NCI-H226 (cell line): ENCODE results near the gene EPB41L3.
"Not testable (repeated sequence)": the region's sequence is repeated elsewhere in the genome, so short reads cannot be mapped to it uniquely, and the experiment has no call there.

Source experiments
- DNase-seq: peaks from one replicate; pipeline ENCODE4 v3.0.0-alpha.2; 2015

The EPB41L3 gene

DNA sequence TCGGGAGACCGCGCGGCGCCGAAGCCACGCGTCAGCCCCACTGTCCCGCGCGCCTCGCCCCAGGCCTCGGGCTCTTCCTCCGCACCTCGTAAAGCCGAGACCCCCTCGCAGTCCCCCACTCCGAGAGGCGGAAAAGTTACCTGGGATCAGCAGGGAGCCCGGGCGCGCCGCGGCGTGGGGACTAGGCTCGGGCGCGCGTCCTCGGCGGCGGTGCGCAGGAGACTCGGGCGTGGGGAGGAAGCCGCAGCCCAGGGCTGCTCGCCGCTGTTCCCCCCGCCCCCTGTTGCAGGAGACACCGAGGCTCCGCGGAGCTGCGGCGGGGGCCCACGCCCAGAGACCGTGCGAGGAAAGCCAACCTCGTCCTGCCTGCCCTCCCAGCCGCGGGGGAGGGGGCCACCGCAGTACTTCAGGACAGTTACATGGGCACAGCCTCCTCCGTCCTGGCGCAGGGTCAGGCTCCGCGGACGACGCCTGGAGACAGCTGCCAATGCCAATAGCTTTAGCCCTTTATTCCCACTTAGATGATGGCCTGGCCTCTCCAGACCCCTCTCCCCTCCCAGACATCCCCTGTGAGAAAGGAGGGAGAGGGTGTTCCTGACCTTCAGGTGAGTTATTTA lies at the start of gene EPB41L3:
EPB41L3 (minus strand) TSS at position 225 of the 617 bp plus-strand sequence. CDS start 54,814 bp downstream, outside the sequence.
- DNase-seq, result no peak

DNA sequence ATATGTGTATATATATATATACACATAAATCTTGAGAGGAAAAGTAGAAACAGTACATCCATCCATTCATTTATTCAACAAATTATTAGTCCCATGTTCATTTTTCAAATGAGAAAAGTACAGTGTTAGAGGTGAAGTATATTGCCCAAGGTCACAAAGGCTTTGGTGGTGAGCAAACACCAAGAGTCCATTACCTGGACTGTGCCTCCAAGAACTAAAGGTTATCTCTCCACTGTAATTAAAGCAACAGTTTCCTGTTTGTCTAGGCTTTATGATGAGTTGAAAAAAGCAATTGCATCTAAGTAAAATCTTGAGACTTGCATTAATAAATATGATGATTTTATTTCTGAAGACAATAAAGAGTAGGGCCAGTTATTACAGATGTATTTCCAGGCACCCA lies 44.7 kb upstream of the EPB41L3 start:
- DNase-seq, result no peak

DNA sequence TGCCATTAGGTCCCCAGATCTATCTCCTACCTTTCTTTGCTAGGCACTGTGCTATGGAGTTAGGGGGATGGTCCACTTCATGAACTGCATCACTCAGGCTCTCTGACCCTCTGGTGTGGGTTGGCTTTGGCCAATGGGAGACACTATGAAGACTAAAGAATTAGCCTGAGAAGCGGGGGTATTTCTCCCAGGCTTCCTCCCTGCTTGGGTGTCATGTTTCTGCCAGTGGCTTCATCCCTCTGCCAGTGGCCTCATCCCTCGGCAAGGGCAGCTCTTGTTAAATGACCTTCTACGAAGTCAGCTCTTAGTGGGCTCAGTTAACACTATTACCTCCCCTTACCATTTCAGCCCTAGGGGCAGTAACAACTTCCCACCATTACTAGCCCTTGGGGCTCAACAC lies 41.9 kb upstream of the EPB41L3 start:
- DNase-seq, result no peak

DNA sequence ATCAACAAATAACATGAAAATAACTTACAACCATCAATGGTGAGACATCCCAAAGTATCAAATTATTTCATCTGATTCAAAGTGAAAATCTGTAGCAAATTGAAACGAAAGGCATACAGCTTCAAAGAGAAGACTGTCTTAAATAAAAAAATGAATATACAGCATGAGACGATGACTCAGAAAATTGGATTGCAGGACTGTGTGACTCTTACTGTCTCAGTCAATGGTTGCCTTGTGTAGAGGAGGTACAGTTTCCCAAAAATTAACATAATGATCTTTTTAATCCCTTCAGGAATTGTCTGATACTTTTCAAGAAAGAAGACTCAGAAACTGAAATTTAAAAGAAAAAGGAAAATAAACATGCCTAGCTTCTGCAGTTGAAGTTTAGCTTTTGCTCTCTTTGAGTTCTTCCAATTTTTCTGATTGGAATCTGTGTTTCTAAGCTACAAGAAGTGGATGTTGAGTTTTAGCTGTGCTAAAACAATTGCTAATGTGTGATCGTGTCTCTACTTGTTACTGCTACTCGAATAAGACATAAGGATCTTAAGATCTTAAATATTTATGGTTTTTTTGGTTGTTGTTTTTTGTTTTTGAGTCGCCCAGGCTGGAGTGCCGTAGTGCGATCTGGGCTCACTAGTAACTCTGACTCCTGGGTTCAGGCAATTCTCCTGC lies 41.1 kb upstream of the EPB41L3 start:
- no peak for DNase-seq

DNA sequence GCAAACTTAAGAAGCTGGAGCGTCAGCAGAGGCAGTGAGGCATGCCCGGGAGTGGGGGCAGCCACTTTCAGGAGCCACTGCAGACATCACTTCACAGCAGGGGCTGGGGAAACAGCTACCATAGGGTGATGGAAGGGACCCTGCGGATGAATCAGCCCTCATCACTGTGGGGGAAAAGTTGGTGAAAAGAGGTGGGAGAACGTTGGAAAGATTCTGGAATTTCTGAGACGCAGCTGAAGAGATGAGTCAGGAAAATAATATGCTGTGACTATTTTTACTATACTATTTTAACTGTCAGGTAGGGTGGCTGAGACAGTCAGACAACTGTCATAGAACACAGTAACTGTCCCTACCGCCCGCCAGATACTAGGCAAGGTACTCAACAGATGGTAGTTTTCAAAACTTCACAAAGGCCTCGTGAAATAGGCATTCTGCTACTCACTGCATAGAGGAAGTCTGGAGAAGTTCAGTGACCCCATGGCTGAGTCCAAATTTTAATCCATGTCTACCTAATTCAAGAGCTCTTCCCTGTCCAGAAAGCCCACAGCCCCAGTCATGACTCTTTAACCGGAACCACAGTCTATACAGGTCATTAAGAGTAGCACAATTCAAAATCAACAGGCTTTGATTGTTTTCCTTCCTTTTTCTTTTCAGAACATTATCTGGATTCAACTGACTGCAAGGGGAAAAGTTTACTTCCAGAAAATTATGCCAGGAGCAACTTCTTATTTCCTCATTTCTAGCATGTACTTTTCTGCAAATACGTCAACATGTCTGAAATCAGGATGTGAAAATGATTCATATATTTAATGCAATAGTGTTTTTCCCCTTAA lies 39.3 kb upstream of the EPB41L3 start:
- no peak for DNase-seq

DNA sequence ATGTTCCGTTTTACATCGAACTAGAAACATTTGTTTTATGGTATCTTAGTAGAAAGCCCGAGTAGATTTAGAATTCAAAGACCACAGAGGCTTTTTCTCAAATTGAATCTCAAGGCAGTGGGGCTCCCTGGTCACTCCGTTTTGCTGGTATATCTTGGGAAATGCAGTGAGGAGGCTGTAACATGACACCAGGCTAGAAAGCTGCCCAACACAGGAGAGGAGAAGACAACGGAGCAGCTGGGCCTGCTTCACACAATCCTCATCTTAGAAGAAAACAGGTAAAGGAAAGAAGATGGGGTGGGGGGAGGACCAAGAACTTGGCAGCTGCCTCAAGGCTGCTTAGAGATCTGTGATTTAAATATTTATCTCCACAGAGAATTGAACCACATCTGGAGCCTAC lies 38.3 kb upstream of the EPB41L3 start:
- DNase-seq, result no peak

DNA sequence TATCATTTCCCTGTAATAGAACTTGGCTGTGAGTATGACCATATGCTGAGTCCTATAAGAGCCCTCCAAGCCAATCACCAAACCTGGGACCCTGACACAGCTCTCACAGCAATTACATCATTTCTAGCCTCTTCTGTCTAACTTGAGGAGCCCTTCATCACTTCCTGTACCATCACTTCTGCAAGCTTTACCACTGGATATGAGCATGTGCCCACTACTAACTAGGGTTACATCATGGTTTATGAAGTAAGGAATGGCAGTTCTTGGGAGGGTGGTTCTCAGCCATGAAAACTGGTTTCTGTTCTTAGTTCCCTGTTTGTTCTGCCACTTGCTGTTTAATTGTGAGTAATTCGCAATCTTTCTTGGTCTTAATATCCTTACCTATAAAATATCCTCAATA lies 31.0 kb upstream of the EPB41L3 start:
- DNase-seq, result no peak

DNA sequence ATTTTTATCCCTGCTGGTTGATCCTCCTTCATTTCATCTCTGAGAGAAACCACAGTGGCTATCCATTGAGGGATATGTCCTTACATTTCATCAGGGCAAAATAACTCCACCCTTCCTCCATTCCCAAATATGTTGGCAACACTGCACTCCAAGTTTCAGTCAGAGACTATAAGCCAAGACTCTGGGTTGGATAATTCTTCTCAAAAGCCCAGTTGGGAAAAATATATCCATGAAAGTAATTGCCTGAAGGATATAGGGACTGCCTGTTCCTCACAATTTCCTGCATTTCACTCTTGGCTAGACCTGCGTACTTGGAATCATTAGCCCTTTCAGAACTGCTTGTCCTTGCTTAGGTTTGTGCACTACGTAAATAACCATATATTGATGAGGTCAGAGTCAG lies 27.9 kb upstream of the EPB41L3 start:
- DNase-seq, result no peak

DNA sequence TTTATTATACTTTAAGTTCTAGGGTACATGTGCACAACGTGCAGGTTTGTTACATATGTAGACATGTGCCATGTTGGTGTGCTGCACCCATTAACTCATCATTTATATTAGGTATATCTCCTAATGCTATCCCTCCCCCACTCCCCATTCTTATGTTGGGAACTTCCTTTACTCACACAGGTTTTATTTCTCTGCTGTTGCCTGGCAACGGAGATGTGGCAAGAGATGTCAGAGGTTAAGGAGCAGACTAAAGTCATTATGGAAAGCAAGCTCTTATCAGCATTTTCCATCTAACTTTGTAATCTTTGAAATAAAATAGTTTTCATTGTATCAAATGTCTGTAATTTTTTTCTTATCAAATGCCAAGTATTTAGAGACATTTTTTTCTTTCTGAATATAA lies 26.8 kb upstream of the EPB41L3 start:
- DNase-seq, result not testable (repeated sequence)

DNA sequence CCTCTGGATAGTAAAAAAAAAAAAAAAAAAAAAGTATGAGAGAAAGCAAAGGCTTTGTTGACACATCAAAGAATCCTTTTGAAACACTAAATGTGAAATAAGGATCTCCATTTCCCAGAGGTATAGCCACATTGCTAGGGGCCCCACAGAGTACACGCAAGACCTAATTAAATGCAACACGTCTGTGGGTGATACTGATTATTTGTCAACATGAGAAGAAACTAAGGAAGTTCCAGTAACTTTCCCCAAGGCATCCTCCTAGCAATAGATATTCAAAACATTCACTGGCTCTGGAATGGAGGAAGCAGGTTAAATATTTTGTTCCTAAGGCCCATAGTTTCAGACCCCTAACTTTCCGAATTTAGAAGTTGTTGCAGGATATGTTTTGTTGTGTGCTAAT lies 24.6 kb upstream of the EPB41L3 start:
- no peak for DNase-seq

DNA sequence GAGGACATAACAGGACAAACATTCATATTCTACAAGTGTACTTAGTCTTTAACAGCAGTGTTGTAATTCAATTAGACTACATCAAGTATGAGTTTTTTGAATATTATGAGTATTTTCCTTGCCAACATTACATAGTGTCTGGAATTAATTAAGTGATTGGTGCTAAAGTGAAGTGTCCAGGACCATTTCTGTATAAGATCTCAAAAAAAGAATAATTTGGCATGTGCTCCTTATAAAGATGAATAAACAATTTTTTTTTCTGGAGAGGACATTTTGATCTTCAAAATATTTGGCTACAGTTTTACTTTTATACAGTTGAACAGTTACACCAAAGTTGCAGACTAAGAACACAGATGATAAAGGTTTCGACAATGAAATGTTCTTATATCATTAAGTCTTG lies 15.1 kb upstream of the EPB41L3 start:
- no peak for DNase-seq

DNA sequence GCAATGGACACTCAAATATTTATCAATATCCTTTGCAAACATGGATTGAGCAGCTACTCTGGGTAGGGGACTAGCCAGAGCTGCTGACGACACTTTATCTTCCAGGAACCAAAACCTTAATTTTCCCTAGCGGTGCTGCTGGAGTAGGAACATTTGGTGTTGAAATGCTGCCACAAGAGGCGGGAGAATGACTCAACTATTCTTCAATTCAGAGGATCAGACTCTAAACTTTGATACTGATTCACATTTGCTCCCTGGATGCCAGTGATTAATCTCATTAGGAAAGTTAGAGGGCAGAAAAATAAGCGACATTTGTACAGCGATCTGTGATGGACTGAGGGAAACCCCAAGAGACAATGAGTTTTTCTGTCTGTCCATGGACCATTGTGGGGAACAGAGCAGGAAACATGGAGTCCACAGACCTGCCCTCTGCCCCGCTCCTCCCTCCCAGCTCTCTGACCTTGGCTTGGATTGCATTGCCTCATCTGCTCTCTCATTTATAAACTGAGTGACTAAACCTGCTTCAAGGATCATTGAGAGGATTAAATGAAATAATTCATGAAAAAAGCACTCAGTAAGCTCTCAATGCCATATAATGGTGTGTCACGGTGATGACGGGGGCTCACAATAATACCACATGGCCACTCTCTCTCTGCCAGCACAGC lies 12.6 kb upstream of the EPB41L3 start:
- no peak for DNase-seq

DNA sequence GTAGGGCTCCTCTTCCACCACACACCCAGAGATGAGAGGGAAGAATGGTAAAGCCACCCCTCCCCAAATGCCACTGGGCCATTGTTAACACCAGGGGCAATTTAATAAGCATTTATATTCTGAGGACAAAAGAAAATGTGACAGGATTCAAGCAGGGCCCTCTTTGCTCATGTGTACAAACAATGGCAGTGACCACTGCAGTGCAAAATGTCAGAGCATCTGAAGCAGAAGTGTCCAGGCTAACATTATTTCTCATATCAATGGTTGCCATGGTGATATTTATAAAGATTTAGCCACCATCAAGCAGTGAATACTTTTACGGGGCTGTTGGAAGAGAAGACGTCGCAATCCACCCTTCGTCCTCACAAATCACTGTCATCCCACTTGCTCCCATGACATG lies 10.8 kb upstream of the EPB41L3 start:
- no peak for DNase-seq

DNA sequence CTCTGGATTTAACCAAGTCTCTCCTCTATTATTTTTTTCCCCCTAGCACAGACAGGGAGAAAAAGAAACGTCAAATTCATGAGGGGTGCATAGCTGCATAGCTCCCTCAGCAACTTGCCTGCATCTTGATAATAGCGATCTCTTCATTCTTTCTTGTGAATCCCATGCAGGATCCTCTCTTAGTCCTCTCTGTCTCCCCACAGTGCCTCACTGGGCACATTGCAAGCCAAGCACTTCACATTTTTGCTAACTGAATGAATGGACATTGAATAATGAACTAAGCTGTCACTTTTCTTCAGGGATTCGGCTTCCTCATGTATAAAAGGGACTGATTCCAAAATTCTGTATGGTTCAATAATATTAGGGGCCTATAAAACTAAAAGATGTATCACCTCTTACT lies 2.9 kb upstream of the EPB41L3 start:
- peak; percentile 2 for DNase-seq

DNA sequence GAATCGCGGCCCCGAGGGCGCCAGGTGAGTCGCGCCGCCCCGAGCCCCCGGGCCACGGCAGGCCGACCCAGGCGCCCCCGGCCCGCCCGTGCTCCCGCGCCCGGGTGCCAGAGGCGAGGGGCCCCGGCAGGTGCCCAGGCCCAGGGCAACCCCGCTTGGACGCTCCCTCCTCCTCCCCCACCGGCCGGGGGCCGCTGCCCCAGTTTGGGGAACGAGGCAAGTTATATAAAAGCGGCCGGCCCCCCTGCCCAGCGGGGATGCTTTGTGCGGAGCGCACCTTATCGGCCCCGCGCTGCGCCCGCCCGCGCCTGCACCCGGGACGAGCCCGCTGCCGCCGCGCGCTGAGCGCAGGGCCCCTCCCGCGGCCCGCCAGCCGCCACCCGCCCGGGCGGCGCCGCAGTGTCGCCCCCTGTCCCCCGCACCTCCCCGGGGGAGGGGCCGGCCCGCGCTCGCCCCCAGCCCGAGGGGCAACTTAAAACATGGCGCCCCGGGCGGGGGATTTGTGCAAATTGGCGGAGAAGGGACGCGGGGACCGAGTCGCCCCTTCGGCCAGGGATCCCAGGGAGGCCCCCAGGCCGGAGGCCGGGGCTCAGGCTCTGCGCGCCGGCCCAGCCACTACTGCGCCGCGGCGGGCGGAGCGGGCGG lies 639 bp downstream of the EPB41L3 start:
- no peak for DNase-seq

DNA sequence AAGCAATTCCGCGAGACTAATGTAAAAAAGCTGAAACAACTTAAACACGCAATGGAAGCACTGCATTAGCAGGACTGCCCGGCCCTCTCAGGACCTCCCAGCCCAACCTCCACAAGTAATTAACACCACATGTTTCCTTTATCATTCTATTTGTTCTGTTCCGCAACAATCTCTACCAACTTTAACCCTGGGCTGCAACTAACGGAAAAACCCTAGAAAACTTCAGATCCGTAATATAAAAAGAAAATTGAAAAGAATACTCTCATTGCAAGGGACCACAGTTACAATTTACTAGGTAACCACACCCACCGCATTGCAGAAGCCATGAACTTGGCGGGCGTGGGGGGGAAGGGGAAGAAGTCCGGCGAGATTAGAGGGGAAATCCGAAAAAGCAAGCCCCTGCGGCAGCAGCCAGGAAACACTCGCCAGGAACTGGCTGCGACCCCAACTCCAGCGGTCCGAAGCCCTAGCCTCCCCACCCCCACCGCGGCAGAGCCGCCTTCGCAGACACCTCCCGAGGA lies 1.2 kb downstream of the EPB41L3 start:
- DNase-seq, result no peak

DNA sequence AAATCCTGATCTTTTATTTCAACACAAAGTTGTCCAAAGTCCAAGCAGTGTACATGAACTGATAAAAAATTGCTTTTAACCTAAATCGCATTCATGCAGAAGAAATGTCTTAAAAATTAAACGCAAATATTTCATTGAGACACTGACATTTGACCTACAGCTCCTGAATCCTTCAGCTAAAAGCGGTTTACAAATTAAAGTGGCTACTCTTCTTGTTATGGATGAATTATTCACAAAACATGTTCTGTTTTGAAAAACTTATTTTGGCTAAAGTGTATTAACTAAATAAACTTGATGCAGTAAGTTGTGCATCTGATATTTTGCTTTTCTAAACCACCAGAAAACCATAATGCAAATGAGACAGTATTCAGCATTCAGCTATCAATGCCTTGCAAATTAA lies 2.2 kb downstream of the EPB41L3 start:
- DNase-seq, result no peak

DNA sequence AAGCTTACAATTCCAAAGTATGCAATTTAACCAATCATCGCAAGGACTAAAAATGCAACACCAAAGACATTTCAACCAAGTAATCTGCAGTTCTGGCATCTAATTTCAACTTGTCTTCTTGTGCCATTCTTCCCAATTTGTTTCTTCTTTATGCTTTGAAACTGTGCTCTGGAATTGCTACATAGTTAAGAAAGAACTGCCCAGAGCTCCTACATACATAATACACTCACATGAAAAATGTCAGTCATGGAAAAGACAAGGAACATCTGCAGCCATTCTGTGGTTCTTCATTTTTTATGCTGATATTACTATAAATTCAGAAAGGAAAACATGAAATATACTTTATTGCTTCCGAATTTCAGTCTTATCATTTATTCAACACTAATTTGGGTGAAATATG lies 4.4 kb downstream of the EPB41L3 start:
- no peak for DNase-seq

DNA sequence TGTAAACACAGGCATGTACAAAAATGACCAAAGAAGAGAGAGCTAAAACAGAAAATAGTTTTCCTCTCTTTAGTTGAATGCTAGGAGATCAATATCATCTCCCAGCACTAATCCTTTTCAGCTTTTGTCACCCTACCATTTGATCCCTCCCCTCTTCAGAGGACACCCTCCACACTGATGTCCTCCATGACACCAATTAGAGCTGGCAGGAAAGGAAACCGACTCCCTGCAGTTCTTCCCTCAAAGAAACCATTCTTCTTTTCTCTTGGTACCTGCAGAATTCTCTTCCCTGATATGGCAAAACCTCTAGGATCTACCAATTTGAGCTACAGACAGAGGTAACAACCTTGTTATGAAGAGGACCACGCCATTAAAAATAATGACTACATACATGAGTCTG lies 5.3 kb downstream of the EPB41L3 start:
- DNase-seq, result no peak

DNA sequence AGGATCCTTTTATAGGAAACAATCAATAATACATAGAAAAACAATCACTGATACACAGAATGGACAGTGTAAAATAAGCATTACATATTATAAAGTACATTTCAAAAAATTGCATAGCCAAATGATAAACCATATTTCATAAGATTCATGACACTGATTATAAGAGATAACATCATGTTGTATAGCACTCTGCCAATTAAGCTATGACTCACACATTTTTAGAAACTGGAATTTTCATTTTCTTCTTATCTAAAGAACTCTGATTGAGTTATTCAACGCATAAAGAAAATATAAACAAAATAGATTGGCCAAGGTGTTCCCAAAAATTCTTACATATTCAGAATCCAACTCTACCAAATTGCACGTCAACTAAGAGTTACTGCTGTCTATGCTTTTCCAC lies 5.9 kb downstream of the EPB41L3 start:
- DNase-seq, result no peak

DNA sequence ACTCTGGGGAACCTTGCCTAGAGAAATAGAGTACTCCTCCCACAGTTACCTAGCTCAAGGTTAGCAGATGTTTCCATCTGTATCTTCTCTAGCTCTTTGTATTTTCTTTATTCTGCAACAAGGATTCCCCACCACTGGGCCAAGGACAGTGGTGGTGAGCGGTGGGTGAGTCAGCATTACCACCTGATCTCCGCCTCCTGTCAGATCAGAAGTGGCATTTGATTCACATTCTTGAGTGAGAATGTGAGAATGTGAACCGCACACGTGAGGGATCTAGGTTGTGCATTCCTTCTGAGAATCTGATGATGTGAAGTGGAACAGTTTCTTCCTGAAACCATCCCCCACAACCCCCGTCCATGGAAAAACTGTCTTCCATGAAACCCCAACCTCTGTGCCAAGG lies 9.0 kb downstream of the EPB41L3 start:
- DNase-seq, result no peak

DNA sequence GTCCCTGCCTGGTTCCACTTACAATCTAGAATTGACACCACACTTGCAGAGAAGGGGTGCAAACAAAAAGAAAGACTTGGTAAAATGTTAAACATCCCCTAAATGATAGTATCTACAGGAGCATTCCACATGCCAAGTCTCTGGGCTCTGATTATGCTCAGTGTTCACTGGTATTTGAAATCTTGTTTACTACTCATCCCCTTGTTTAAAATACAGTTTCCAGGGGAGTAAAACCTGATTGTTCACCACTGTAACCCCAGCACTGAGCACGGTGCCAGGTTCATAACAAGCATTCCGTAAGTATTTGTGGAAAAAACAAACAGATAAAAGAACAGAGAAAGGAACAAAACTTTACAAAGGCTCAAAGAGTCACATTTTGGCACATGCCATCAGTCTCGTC lies 11.7 kb downstream of the EPB41L3 start:
- no peak for DNase-seq

DNA sequence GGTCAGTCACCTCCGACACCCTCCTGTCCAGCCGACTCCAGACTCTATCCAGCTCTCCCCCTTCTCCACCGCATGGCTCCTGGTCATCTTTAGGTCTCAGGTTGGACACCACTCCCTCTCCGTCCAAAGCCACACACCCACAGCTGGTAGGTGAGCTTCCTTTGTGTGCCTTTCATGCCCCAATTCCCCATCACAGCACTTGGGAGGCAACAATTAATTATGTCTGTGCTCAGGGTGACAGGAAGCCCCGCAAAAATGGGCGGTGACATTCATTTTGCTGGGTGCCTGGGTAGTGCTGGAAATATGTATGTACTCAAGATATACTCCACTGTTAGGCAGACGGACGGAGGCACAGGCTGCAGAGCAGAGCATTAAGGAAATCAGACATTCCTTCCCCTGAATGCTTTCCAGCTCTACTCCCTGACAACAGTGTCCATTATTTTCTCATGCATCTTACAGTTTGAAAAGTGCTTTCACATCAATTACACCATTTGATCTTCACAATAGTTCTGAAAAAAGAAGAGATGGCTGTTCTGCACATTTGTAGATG lies 13.1 kb downstream of the EPB41L3 start:
- no peak for DNase-seq
